Measurements from ENCODE around the gene C11orf97.

DNA sequence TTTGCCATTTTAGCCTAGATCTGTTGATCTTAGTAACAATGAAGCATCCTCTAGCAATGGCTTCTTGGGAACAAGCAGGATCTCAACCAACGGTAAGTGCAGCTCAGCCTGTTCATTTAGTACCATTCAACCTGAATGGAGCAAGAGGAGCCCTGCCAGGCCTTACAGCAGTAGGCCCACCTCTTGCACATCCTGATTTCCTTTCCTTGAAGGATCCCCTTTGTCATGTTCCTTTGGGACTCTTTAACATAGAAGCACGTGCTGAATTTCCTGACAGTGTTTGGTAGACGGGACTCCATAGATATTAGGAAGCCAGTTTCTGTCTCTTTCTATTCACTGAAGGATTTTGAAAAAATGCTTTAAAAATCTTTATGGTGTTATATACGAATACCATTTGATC, 56.5 kb downstream of the C11orf97 start:
- TF ChIP-seq, protein P1, sequence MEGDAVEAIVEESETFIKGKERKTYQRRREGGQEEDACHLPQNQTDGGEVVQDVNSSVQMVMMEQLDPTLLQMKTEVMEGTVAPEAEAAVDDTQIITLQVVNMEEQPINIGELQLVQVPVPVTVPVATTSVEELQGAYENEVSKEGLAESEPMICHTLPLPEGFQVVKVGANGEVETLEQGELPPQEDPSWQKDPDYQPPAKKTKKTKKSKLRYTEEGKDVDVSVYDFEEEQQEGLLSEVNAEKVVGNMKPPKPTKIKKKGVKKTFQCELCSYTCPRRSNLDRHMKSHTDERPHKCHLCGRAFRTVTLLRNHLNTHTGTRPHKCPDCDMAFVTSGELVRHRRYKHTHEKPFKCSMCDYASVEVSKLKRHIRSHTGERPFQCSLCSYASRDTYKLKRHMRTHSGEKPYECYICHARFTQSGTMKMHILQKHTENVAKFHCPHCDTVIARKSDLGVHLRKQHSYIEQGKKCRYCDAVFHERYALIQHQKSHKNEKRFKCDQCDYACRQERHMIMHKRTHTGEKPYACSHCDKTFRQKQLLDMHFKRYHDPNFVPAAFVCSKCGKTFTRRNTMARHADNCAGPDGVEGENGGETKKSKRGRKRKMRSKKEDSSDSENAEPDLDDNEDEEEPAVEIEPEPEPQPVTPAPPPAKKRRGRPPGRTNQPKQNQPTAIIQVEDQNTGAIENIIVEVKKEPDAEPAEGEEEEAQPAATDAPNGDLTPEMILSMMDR (IDR thresholded peaks at IDR 0.05) = no peak
- no peak for TF ChIP-seq POLR2A (IDR thresholded peaks at IDR 0.05)
